PFSK-1 (cell line): Measurements from ENCODE around the gene WDFY2.

Source experiments
- FOXP2 ChIP-seq: optimal IDR thresholded peaks from 2 replicates; pipeline ENCODE3; 2011; ENCODE audit warnings: borderline replicate concordance, control low read depth, inconsistent platforms; ENCODE audit not compliant: insufficient read depth; ENCODE audit errors: extremely low read length, extremely low read depth
- POLR2AphosphoS5 ChIP-seq: IDR thresholded peaks from 2 replicates; pipeline ENCODE4 v1.6.1; 2012; ENCODE audit warnings: low read depth, mild to moderate bottlenecking, control low read depth, low read length, moderate library complexity
- SIN3A ChIP-seq: IDR thresholded peaks from 2 replicates; pipeline ENCODE4 v1.6.1; 2012; ENCODE audit warnings: mild to moderate bottlenecking, low read length, moderate library complexity, borderline replicate concordance; ENCODE audit not compliant: insufficient read depth
- TAF1 ChIP-seq: IDR thresholded peaks from 2 replicates; pipeline ENCODE4 v1.6.1; 2012; ENCODE audit warnings: low read length, control low read depth, borderline replicate concordance; ENCODE audit not compliant: insufficient read depth
- TF ChIP-seq, protein P1 (sequence below), 2 experiments: IDR thresholded peaks; 2 replicates each; pipeline versions ENCODE4 v1.6.1 to v1.8.0; 2011 to 2012; ENCODE audit warnings: low read depth in 2 of 2, low read length in 2 of 2, control low read depth in 1 of 2, inconsistent platforms in 1 of 2, mild to moderate bottlenecking in 1 of 2, moderate library complexity in 1 of 2; ENCODE audit not compliant: insufficient read depth in 1 of 2

WDFY2 gene

DNA sequence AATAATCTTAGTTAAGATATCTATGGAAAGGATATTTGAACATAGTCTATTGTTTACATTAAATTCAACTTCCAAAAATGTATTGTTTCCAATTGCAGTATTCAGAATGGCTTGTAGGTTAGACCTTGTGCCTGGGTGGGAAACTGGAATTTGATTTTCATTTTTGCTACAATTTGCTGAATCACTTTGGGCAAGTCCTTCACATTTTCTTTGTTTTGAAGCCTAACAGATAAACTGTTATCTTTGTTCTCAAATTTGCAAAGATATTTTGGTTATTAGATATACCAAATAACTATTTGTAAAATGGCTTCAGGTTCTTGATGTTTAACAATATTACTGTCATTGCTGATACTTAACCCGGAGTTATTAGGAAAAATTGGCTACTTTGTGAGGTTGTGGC lies 82.6 kb downstream of the WDFY2 start:
- TF ChIP-seq POLR2AphosphoS5 (no peak), TAF1 (no peak), FOXP2 (no peak), SIN3A (no peak)
- TF ChIP-seq, protein P1, sequence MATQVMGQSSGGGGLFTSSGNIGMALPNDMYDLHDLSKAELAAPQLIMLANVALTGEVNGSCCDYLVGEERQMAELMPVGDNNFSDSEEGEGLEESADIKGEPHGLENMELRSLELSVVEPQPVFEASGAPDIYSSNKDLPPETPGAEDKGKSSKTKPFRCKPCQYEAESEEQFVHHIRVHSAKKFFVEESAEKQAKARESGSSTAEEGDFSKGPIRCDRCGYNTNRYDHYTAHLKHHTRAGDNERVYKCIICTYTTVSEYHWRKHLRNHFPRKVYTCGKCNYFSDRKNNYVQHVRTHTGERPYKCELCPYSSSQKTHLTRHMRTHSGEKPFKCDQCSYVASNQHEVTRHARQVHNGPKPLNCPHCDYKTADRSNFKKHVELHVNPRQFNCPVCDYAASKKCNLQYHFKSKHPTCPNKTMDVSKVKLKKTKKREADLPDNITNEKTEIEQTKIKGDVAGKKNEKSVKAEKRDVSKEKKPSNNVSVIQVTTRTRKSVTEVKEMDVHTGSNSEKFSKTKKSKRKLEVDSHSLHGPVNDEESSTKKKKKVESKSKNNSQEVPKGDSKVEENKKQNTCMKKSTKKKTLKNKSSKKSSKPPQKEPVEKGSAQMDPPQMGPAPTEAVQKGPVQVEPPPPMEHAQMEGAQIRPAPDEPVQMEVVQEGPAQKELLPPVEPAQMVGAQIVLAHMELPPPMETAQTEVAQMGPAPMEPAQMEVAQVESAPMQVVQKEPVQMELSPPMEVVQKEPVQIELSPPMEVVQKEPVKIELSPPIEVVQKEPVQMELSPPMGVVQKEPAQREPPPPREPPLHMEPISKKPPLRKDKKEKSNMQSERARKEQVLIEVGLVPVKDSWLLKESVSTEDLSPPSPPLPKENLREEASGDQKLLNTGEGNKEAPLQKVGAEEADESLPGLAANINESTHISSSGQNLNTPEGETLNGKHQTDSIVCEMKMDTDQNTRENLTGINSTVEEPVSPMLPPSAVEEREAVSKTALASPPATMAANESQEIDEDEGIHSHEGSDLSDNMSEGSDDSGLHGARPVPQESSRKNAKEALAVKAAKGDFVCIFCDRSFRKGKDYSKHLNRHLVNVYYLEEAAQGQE (IDR thresholded peaks at IDR 0.05; ENCODE audit: insufficient read depth in 1 of 2, low read depth in 2 of 2, low read length in 2 of 2): no peak

DNA sequence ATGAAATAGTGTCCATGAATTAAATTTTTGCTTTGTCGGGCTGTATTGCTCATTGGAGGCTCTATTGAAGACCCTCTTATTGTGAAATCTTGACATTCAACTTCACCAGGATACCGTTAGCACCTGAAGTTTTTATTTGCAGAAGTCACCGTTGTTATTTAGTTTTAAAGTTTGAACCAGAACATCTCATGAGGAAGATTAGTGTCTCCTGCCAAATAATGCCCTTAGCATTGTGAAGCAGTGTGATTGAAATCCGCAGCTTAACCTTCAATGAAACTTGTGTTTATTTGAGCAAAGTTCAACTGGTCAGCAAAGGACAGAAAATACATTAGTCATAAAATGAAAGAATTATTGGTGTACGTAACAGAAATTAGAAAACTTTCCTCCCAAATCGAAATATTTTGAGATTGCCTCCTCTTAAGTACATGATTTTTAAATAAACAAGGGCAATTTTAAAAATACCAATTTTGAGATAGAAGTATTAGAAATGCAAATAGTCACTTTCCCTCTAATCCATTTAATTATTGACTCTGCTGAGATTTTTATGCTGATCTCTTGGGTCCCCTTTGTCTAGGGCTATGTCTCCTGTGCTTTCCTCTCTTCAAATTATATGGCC lies 84.4 kb downstream of the WDFY2 start:
- no peak for TF ChIP-seq POLR2AphosphoS5

DNA sequence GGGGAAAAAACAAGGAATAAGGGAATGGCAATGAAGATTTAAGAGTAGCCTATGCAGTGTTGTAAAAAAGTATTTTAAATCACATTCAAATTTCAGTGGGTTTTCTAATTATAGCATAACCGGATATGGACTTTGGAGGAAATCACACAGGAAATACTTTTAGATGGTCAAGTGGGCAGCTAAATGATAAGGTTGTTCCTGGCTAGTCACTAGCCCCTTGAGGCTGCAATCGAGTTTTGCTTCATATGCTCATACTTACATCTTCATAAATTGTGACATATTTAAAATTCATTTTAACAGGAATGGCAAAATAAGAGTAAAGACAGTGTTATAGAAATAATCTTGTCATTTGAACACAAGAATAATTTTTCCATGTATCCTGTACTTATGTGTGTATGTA lies 88.9 kb downstream of the WDFY2 start:
- TF ChIP-seq SIN3A (no peak), FOXP2 (no peak), TAF1 (no peak), POLR2AphosphoS5 (no peak)
- TF ChIP-seq, protein P1 (IDR thresholded peaks at IDR 0.05; ENCODE audit: insufficient read depth in 1 of 2, low read depth in 2 of 2, low read length in 2 of 2): no peak

DNA sequence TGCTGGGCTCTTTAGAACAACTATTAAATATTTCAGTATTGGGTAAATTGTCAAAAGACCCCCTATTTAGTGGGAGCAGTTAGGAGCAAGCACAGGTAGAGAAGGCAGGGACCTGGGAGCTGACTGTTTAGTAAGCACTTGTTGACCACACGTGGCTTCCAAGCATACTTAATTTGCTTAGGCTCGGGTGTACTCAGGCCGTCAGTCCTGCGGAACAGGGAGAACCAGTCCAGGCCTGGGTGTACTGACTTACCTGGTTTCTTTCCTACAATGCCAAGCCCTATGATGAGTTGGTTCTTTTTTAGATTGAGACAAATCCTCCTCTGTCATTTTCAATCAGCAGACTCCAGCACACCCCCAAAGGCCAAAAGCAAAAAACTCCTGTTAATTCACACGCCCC lies 90.0 kb downstream of the WDFY2 start:
- TF ChIP-seq, protein P1 (IDR thresholded peaks at IDR 0.05; ENCODE audit: insufficient read depth in 1 of 2, low read depth in 2 of 2, low read length in 2 of 2): no peak
- TF ChIP-seq TAF1: no peak

DNA sequence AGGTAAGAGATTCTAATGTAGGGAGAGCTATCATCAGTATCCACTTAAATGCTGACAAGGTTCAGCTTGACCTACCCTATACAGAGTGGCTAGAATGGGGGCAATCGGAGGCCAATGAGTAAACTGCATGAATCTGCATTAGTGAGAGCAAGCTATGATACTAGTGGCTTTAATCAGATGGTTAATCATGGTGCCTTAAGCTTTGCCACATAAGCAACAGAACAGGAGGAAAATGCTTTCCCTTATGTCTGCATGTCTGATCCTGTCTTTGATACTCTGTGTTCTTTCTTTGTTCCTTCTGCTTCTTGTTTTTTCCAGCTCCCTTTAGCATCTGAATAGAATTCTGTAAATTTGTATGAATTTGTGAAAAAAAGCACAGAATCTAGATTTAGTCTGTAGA lies 91.1 kb downstream of the WDFY2 start:
- TF ChIP-seq TAF1 (no peak), POLR2AphosphoS5 (no peak), SIN3A (no peak), FOXP2 (no peak)
- TF ChIP-seq, protein P1 (IDR thresholded peaks at IDR 0.05; ENCODE audit: insufficient read depth in 1 of 2, low read depth in 2 of 2, low read length in 2 of 2): no peak

DNA sequence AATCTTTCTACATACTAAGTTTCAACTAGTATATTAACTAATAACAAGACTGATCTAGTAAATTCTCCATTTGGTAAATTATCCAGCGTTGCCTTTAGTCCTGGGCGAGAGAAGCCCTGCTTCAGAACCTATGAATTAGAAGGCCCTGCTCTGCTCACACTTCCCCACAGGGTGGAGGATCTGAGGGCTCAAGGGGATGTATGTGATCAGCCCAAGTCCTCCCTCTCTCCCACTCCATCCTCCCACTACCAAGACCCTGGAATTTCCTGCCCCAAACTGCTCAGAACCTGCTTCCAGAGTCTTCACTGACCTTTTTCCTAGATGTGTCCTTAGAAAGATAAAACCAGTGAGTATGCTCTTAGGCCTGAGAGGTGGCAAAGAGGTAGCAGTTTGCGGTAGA lies 91.6 kb downstream of the WDFY2 start:
- TF ChIP-seq FOXP2 (no peak), TAF1 (no peak), SIN3A (no peak), POLR2AphosphoS5 (no peak)
- TF ChIP-seq, protein P1 (IDR thresholded peaks at IDR 0.05; ENCODE audit: insufficient read depth in 1 of 2, low read depth in 2 of 2, low read length in 2 of 2): no peak
